Gastrocnemius medialis (tissue), 4 donors: ENCODE measurements around the gene CAPRIN1. TPM values are rescaled to one million over a fixed set of nuclear protein-coding genes. Genes with fewer than 3 reads are reported as not detected.
A peak's percentile ranks its signal among the peaks of the same experiment; 100 is the strongest.
"Not testable (repeated sequence)": the region's sequence is repeated elsewhere in the genome, so short reads cannot be mapped to it uniquely, and the experiment has no call there.

Experiments used
- ATAC-seq, 2 donors: fragments of 150-250 bp; one replicate each; pipeline ENCODE4 v1.9.1; 2016
- DNase-seq, 2 donors: peaks; one replicate each; pipeline ENCODE4 v3.0.0-alpha.2; 2019
- H3K27ac ChIP-seq, 4 donors: fragments of 200-600 bp; sonication (generic); 1 replicate in 1 of 4; 2 replicates in 3 of 4; pipeline ENCODE4 v1.5.1; 2016 to 2018; ENCODE audit warnings: mild to moderate bottlenecking in 2 of 4, moderate library complexity in 1 of 4
- H3K27me3 ChIP-seq, 3 donors: fragments of 200-600 bp; sonication (generic) in 2 of 3; 1 replicate in 1 of 3; 2 replicates in 2 of 3; pipeline versions ENCODE4 v1.5.1 to v1.6.0; 2016 to 2019; ENCODE audit warnings: mild to moderate bottlenecking in 1 of 3, moderate library complexity in 1 of 3
- H3K36me3 ChIP-seq, 2 donors: fragments of 200-600 bp; sonication (generic) in 1 of 2; one replicate each; pipeline ENCODE4 v1.5.1; 2017 to 2018
- H3K4me1 ChIP-seq, 2 donors: fragments of 200-600 bp; sonication (generic) in 1 of 2; one replicate each; pipeline ENCODE4 v1.5.1; 2016 to 2017; ENCODE audit warnings: mild to moderate bottlenecking in 2 of 2
- H3K4me3 ChIP-seq, 4 donors: fragments of 200-600 bp; sonication (generic) in 3 of 4; 1 replicate in 1 of 4; 2 replicates in 3 of 4; pipeline ENCODE4 v1.5.1; 2016 to 2019; ENCODE audit warnings: mild to moderate bottlenecking in 2 of 4
- H3K9me3 ChIP-seq, 3 donors: fragments of 200-600 bp; sonication (generic) in 2 of 3; 1 replicate in 1 of 3; 2 replicates in 2 of 3; pipeline ENCODE4 v1.5.1; 2016 to 2019
- CTCF ChIP-seq, 5 experiments: fragments of 450-650 bp in 3 of 5; fragments of 200-600 bp in 2 of 5; sonication (generic) in 2 of 5; IDR thresholded peaks in 4 of 5; conservative IDR thresholded peaks in 1 of 5; 1 replicate in 4 of 5; 2 replicates in 1 of 5; pipeline ENCODE4 v1.5.1; 2016 to 2019; ENCODE audit warnings: antibody characterized with exemption in 5 of 5, mild to moderate bottlenecking in 3 of 5, moderate library complexity in 3 of 5
- POLR2A ChIP-seq, 2 donors: fragments of 450-650 bp; IDR thresholded peaks; one replicate each; pipeline ENCODE4 v1.6.1; 2017; ENCODE audit warnings: antibody characterized with exemption in 2 of 2, mild to moderate bottlenecking in 2 of 2, moderate library complexity in 2 of 2
- in situ Hi-C, 4 donors: fragments of 200-750 bp; cut with MboI; loops; one replicate each; pipeline versions ENCODE4 v1.15.0 to v1.8.0; 2017; ENCODE audit warnings: low sequenced_read_pairs in 4 of 4
- intact Hi-C: fragments of 100-400 bp; cut with DNase I; formaldehyde crosslinking; loops from one replicate; pipeline ENCODE4 v1.15.1; 2023; ENCODE audit warnings: low total_unique reads
- total RNA-seq, 4 donors: library from RNA; depleted of rRNA; stranded (reverse); fragments of >200 nt; gene quantifications; one replicate each; pipeline versions ENCODE4 v1.1.0 to v1.2.3, GENCODE V29; 2016

The CAPRIN1 gene
- total RNA-seq, 4 donors from 2014 or later: 70.9 to 82.2 (median 79.4) TPM

DNA sequence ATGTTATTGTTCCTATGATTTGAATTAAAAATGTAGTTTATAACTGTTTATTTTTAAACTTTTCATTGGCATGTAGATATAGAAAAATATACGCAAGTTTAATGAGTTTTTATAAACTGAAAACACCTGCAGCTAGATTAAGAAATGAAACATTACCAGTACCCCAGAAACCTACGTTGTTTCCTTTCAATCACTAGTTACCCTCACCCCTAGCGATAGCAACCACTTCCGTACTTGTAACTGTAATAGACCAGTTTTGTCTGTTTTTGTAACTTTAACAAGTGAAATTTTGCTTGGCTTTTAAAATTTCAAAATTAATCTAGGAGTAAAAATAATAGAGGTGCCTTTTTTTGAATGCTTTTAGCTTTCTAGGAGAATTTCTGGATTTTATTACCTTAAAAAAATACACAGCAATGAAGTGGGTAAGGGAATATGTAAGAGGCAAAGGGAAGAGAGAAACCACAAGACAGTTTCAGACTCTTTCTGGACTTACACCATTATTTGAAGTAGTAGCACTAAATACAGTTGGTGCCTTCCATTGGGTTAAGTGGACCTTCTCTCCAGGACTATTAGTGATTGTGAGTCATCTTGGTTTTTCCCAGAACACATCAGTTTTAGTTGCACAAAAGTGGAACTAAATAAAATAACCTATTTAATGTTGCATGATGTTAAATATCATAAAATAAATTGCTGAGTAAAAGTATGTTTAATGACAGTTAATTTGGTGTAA is 35.2 kb downstream of the CAPRIN1 start:
- Histone ChIP-seq H3K4me1 (peaks cover 0 to 9% of the 10 kb centered on the region in 2 donors), H3K36me3 (peaks cover 0 to 96% of the 10 kb centered on the region in 2 donors), H3K27ac (no peak overlapping the region), H3K27me3 (no peaks in the 10 kb centered on the region), H3K4me3 (no peak overlapping the region), H3K9me3 (no peaks in the 10 kb centered on the region)
- ATAC-seq (no peak), DNase-seq (no peak)
- intact Hi-C loops: no loop called here
- in situ Hi-C loops: no loop called here
- TF ChIP-seq POLR2A (IDR thresholded peaks at IDR 0.05): no peak
- TF ChIP-seq CTCF (IDR thresholded peaks at IDR 0.05 in 4 of 5, conservative IDR thresholded peaks at IDR 0.05 in 1 of 5): no peak

DNA sequence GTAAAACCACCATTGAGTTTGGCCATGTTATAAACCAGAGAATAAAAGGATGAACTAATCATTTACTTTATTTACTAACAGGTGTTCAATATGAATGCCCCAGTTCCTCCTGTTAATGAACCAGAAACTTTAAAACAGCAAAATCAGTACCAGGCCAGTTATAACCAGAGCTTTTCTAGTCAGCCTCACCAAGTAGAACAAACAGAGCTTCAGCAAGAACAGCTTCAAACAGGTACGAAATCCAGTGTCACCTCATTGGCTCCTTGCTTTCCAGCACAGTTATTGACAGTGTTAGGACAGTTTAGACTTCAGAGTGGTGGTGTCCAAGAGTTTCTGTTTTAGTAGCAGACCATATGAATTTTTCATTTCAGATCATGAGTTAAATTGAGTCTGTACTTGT is 40.3 kb downstream of the CAPRIN1 start:
- in situ Hi-C loops (no loop called here), intact Hi-C loops (no loop called here)
- ATAC-seq (no peak), DNase-seq (no peak)
- H3K27me3 ChIP-seq: no peaks in the 10 kb centered on the region
- no peak overlapping the region for H3K4me3 ChIP-seq
- no peak overlapping the region for H3K27ac ChIP-seq
- TF ChIP-seq POLR2A (IDR thresholded peaks at IDR 0.05) (no peak), CTCF (IDR thresholded peaks at IDR 0.05 in 4 of 5, conservative IDR thresholded peaks at IDR 0.05 in 1 of 5) (no peak)
- H3K4me1 ChIP-seq: no peaks in the 10 kb centered on the region
- H3K9me3 ChIP-seq: no peaks in the 10 kb centered on the region
- H3K36me3 ChIP-seq: peaks cover 0 to 93% of the 10 kb centered on the region in 2 donors

GRCh38 chr11:34094900-34095299 is 43.4 kb downstream of the CAPRIN1 start:
- H3K27me3 ChIP-seq, H3K4me1 ChIP-seq, ATAC-seq, H3K27ac ChIP-seq, H3K9me3 ChIP-seq, H3K4me3 ChIP-seq, in situ Hi-C loops, intact Hi-C loops, DNase-seq: not testable (repeated sequence)
- H3K36me3 ChIP-seq: peaks cover 0 to 98% of the 10 kb centered on the region in 2 donors

DNA sequence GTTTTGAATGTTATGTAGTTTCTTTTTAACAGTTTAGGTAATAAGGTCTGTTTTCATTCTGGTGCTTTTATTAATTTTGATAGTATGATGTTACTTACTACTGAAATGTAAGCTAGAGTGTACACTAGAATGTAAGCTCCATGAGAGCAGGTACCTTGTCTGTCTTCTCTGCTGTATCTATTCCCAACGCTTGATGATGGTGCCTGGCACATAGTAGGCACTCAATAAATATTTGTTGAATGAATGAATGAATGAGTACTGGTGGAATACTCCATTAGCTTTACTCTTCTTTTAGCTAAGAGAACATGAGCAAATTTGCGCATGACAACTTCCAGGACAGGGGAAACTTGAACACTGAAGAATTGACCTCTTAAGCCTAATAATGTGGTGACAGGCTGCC is 47.3 kb downstream of the CAPRIN1 start:
- TF ChIP-seq POLR2A (IDR thresholded peaks at IDR 0.05): no peak
- TF ChIP-seq CTCF (IDR thresholded peaks at IDR 0.05 in 4 of 5, conservative IDR thresholded peaks at IDR 0.05 in 1 of 5): no peak
- Histone ChIP-seq H3K36me3 (peaks cover 0 to 75% of the 10 kb centered on the region in 2 donors), H3K4me1 (no peaks in the 10 kb centered on the region), H3K27me3 (no peaks in the 10 kb centered on the region), H3K9me3 (no peaks in the 10 kb centered on the region), H3K27ac (no peak overlapping the region), H3K4me3 (no peak overlapping the region)
- intact Hi-C loops: no loop called here
- ATAC-seq (no peak), DNase-seq (no peak)
- in situ Hi-C loops: no loop called here

GRCh38 chr11:34104680-34105078 is 53.1 kb downstream of the CAPRIN1 start:
- Histone ChIP-seq H3K27ac (peak overlapping the region; percentile 84 to 94 (median 90)), H3K4me3 (peak overlapping the region; percentile 71 to 97 (median 82)), H3K9me3 (no peaks in the 10 kb centered on the region), H3K4me1 (peaks cover 19 to 22% of the 10 kb centered on the region in 2 donors), H3K36me3 (peaks cover 0 to 34% of the 10 kb centered on the region in 2 donors), H3K27me3 (no peaks in the 10 kb centered on the region)
- intact Hi-C loops (loop anchor here (1.0 to 10.0 kb wide), 5 partner anchors 53 to 333 kb away; partner anchors contain the start of genes ABTB2, CAPRIN1, CAT and FBXO3), in situ Hi-C loops (loop anchor here in 2 of 4 donors (5.0 to 25.0 kb wide), 3 partner anchors 52 to 117 kb away; partner anchors contain the start of gene CAPRIN1 (in 1 of the 2))
- ATAC-seq: no peak
- DNase-seq: no peak
- TF ChIP-seq POLR2A (IDR thresholded peaks at IDR 0.05): no peak
- no peak for TF ChIP-seq CTCF (IDR thresholded peaks at IDR 0.05 in 4 of 5, conservative IDR thresholded peaks at IDR 0.05 in 1 of 5)
